Endothelial cell of umbilical vein (primary cell): ENCODE data around the gene SAMMSON. TPM values are rescaled to one million over a fixed set of nuclear protein-coding genes. Genes with fewer than 3 reads are reported as not detected.

Source experiments
- BruUV-seq: library from RNA; stranded (reverse); fragments of 400-500 nt; replicated peaks from 2 replicates; lab custom pipeline; 2021; lab: Mats Ljungman, UMichigan
- CTCF ChIA-PET: fragments of 300-600, 350-600 bp; sonication (Branson Sonifier 250); formaldehyde crosslinking; loops from one replicate; lab custom pipeline; 2021; ENCODE audit warnings: antibody characterized with exemption, inconsistent platforms; lab: Charles Lee
- POLR2A ChIA-PET: fragments of 300-600, 350-600 bp; sonication (Branson Sonifier 250); formaldehyde crosslinking; loops from one replicate; lab custom pipeline; 2021; ENCODE audit warnings: antibody characterized with exemption, inconsistent platforms; lab: Charles Lee
- DNase-seq: peaks from one replicate; pipeline ENCODE4 v3.0.0-alpha.2; 2011; ENCODE audit warnings: low read depth, low spot score
- FAIRE-seq: peaks from 2 replicates; lab custom pipeline; 2011; peaks lifted over from hg19 to GRCh38; lab: Jason Lieb, UNC
- H2AFZ ChIP-seq: 2 replicates; pipeline ENCODE4 v1.6.0; 2012; ENCODE audit warnings: low read depth, low read length, control low read depth, inconsistent platforms
- H3K27ac ChIP-seq: 2 replicates; pipeline ENCODE4 v1.5.1; 2011; ENCODE audit warnings: low read depth, mild to moderate bottlenecking, control low read depth, low read length, moderate library complexity; ENCODE audit not compliant: insufficient read depth
- H3K27me3 ChIP-seq, 2 experiments: 2 replicates each; pipeline versions ENCODE4 v1.6.0 to v1.6.1; 2011; ENCODE audit warnings: low read length in 2 of 2, mixed read lengths in 1 of 2; ENCODE audit not compliant: control insufficient read depth in 2 of 2, insufficient read depth in 2 of 2
- H3K36me3 ChIP-seq, 2 experiments: 2 replicates in 1 of 2; 3 replicates in 1 of 2; pipeline ENCODE4 v1.5.1; 2011; ENCODE audit warnings: low read length in 2 of 2, mild to moderate bottlenecking in 1 of 2, moderate library complexity in 1 of 2; ENCODE audit not compliant: control insufficient read depth in 2 of 2, insufficient read depth in 2 of 2; ENCODE audit errors: extremely low read depth in 1 of 2
- H3K4me1 ChIP-seq: 3 replicates; pipeline ENCODE4 v1.5.1; 2011; ENCODE audit warnings: mild to moderate bottlenecking, low read length; ENCODE audit not compliant: control insufficient read depth, insufficient read depth; ENCODE audit errors: extremely low read depth
- H3K4me2 ChIP-seq: 2 replicates; pipeline ENCODE4 v1.6.1; 2011; ENCODE audit warnings: low read length, control low read depth, mixed read lengths; ENCODE audit not compliant: insufficient read depth
- H3K4me3 ChIP-seq, 3 experiments: fragments of 200-600 bp in 1 of 3; sonication (generic), shearing (Covaris generic) in 1 of 3; replicated peaks in 1 of 3; 2 replicates each; pipeline ENCODE4 v1.5.1; 2011 to 2016; ENCODE audit warnings: control low read depth in 3 of 3, low read length in 3 of 3, mild to moderate bottlenecking in 2 of 3, inconsistent platforms in 1 of 3, low read depth in 1 of 3, moderate library complexity in 1 of 3; ENCODE audit not compliant: insufficient read depth in 1 of 3
- H3K79me2 ChIP-seq: 2 replicates; pipeline ENCODE4 v1.6.0; 2012; ENCODE audit warnings: low read length, inconsistent platforms; ENCODE audit not compliant: control insufficient read depth, insufficient read depth
- H3K9ac ChIP-seq: replicated peaks from 2 replicates; pipeline ENCODE3; 2011; ENCODE audit warnings: low read length, control low read depth; ENCODE audit not compliant: insufficient read depth; ENCODE audit errors: extremely low read depth
- H3K9me1 ChIP-seq: replicated peaks from 3 replicates; pipeline ENCODE4 v1.6.0; 2011; ENCODE audit warnings: mild to moderate bottlenecking, low read length; ENCODE audit not compliant: control insufficient read depth, insufficient read depth; ENCODE audit errors: extremely low read depth
- H3K9me3 ChIP-seq: replicated peaks from 2 replicates; pipeline ENCODE4 v1.5.1; 2012; ENCODE audit warnings: low read length, inconsistent platforms; ENCODE audit not compliant: control insufficient read depth, insufficient read depth
- H4K20me1 ChIP-seq: replicated peaks from 2 replicates; pipeline ENCODE3; 2011; ENCODE audit warnings: mild to moderate bottlenecking, low read length; ENCODE audit not compliant: control insufficient read depth, insufficient read depth; ENCODE audit errors: extremely low read depth
- CTCF ChIP-seq, 2 donors: IDR thresholded peaks; 1 replicate in 1 of 2; 2 replicates in 1 of 2; pipeline ENCODE4 v1.5.1; 2011; ENCODE audit warnings: low read length in 2 of 2, mild to moderate bottlenecking in 2 of 2, moderate library complexity in 2 of 2, control low read depth in 1 of 2, inconsistent platforms in 1 of 2, low read depth in 1 of 2; ENCODE audit not compliant: insufficient read depth in 1 of 2; ENCODE audit errors: extremely low read depth in 1 of 2
- EZH2 ChIP-seq: IDR thresholded peaks from 2 replicates; pipeline ENCODE4 v1.6.1; 2012; ENCODE audit warnings: borderline replicate concordance, low read depth, mild to moderate bottlenecking, moderate library complexity, low read length, inconsistent platforms; ENCODE audit not compliant: severe bottlenecking
- FOS ChIP-seq: IDR thresholded peaks from 2 replicates; pipeline ENCODE4 v1.6.1; 2011; ENCODE audit warnings: mild to moderate bottlenecking, low read length, moderate library complexity, borderline replicate concordance; ENCODE audit not compliant: insufficient read depth
- GATA2 ChIP-seq: IDR thresholded peaks from 2 replicates; pipeline ENCODE4 v1.7.0; 2011; ENCODE audit warnings: low read depth, mild to moderate bottlenecking, moderate library complexity, mixed read lengths, low read length; ENCODE audit not compliant: insufficient read length, insufficient read depth
- JUN ChIP-seq: IDR thresholded peaks from 2 replicates; pipeline ENCODE4 v1.6.1; 2011; ENCODE audit warnings: borderline replicate concordance, low read depth; ENCODE audit not compliant: insufficient read length, insufficient read depth
- MAX ChIP-seq: IDR thresholded peaks from 2 replicates; pipeline ENCODE4 v1.6.1; 2011; ENCODE audit not compliant: insufficient read depth, insufficient read length
- MYC ChIP-seq: IDR thresholded peaks from one replicate; pipeline ENCODE4 v1.6.1; 2011; ENCODE audit warnings: mild to moderate bottlenecking, low read depth, low read length
- POLR2A ChIP-seq: IDR thresholded peaks from 2 replicates; pipeline ENCODE4 v1.6.1; 2012; ENCODE audit warnings: low read depth, mild to moderate bottlenecking, control low read depth, low read length
- POLR2AphosphoS5 ChIP-seq: IDR thresholded peaks from 2 replicates; pipeline ENCODE4 v1.6.1; 2012; ENCODE audit warnings: low read depth, mild to moderate bottlenecking, control low read depth, low read length, moderate library complexity; ENCODE audit not compliant: insufficient read depth
- dilution Hi-C: fragments of 300-500 bp; cut with MboI; formaldehyde crosslinking; loops from one replicate; pipeline ENCODE4 v1.15.0; 2019; ENCODE audit warnings: low sequenced_read_pairs; ENCODE audit not compliant: extremely low pct_ligation_motif_present
- intact Hi-C: fragments of 100-400 bp; cut with micrococcal nuclease; formaldehyde crosslinking; loops from one replicate; pipeline ENCODE4 v1.10.0; 2022
- polyA plus RNA-seq, 4 experiments: library from polyadenylated mRNA; depleted of rRNA in 3 of 4; stranded (reverse) in 3 of 4; unstranded in 1 of 4; fragments of >200 nt; gene quantifications; 2 replicates each; pipeline versions ENCODE4 v1.2.1 to v1.2.3, GENCODE V29; 2011 to 2012; ENCODE audit warnings: missing spikeins in 1 of 4
- total RNA-seq: library from RNA; stranded (reverse); gene quantifications from 2 replicates; pipeline ENCODE4 v1.2.3, GENCODE V29; 2021

The SAMMSON gene
- total and polyA plus RNA-seq, 2 donors (not counting 3 experiments of a cell fraction or from before 2014, with no cell fraction given), result not detected

GRCh38 chr3:70042641-70043040 is 43.1 kb downstream of the SAMMSON start:
- ChIA-PET POLR2A (no interaction called here), CTCF (no interaction called here)
- H3K4me1 ChIP-seq, result no peaks in the 10 kb centered on the region
- TF ChIP-seq CTCF (IDR thresholded peaks at IDR 0.05; ENCODE audit: extremely low read depth in 1 of 2, insufficient read depth in 1 of 2, low read depth in 1 of 2, low read length in 2 of 2) (no peak), FOS (no peak), MAX (no peak), POLR2AphosphoS5 (no peak), GATA2 (no peak), EZH2 (no peak), POLR2A (no peak), MYC (no peak), JUN (no peak)
- no peaks in the 10 kb centered on the region for H3K9me1 ChIP-seq
- no peaks in the 10 kb centered on the region for H3K9me3 ChIP-seq
- H3K27me3 ChIP-seq, result peaks cover 0 to 2% of the 10 kb centered on the region in 2 experiments
- no peak overlapping the region for H3K4me2 ChIP-seq
- dilution Hi-C loops, result no loop called here
- no peak overlapping the region for H2AFZ ChIP-seq
- no peaks in the 10 kb centered on the region for H4K20me1 ChIP-seq
- no peaks in the 10 kb centered on the region for H3K79me2 ChIP-seq
- FAIRE-seq (no peak), DNase-seq (no peak)
- intact Hi-C loops, result no loop called here
- H3K27ac ChIP-seq, result no peak overlapping the region
- H3K4me3 ChIP-seq, result no peak overlapping the region
- BruUV-seq, result no TSS peak
- no peak overlapping the region for H3K9ac ChIP-seq
- no peaks in the 10 kb centered on the region for H3K36me3 ChIP-seq
